Stimulated activated CD4-positive, alpha-beta T cell treated with anti-CD3 and anti-CD28 coated beads, TNF-alpha, amount 100 ng/mL, for 4 hours (primary cell): ENCODE results near the gene SH3PXD2B.
"Not testable (repeated sequence)": the region's sequence is repeated elsewhere in the genome, so short reads cannot be mapped to it uniquely, and the experiment has no call there.

Experiments used
- DNase-seq, 3 experiments: peaks; one replicate each; pipeline ENCODE4 v3.0.0-alpha.2; 2020; ENCODE audit warnings: low read depth in 3 of 3

SH3PXD2B gene

GRCh38 chr5:172339264-172340180, 114.8 kb downstream of the SH3PXD2B start:
- no peak for DNase-seq

GRCh38 chr5:172336676-172337285, 117.5 kb downstream of the SH3PXD2B start:
- no peak for DNase-seq

- DNase-seq, result no peak
Observed at GRCh38 chr5:172336264-172336663, 118.1 kb downstream of the SH3PXD2B start.

GRCh38 chr5:172335721-172336120, 118.6 kb downstream of the SH3PXD2B start:
- no peak for DNase-seq

GRCh38 chr5:172334641-172335040, 119.7 kb downstream of the SH3PXD2B start:
- no peak for DNase-seq

GRCh38 chr5:172334196-172334595, 120.1 kb downstream of the SH3PXD2B start:
- no peak for DNase-seq

- DNase-seq, result not testable (repeated sequence)
Observed at GRCh38 chr5:172326901-172327300, 127.4 kb downstream of the SH3PXD2B start.

- DNase-seq, result no peak
Observed at GRCh38 chr5:172325452-172325851, 128.9 kb downstream of the SH3PXD2B start.

- DNase-seq, result no peak
Observed at GRCh38 chr5:172322028-172322965, 132.0 kb downstream of the SH3PXD2B start.

GRCh38 chr5:172321593-172321992, 132.7 kb downstream of the SH3PXD2B start:
- no peak for DNase-seq

GRCh38 chr5:172319708-172320441, 134.4 kb downstream of the SH3PXD2B start:
- DNase-seq, result no peak

GRCh38 chr5:172315587-172316493, 138.5 kb downstream of the SH3PXD2B start:
- no peak for DNase-seq

- DNase-seq, result no peak
Observed at GRCh38 chr5:172313915-172314314, 140.4 kb downstream of the SH3PXD2B start.

- DNase-seq, result no peak
Observed at GRCh38 chr5:172312286-172312685, 142.0 kb downstream of the SH3PXD2B start.

GRCh38 chr5:172311605-172312004, 142.7 kb downstream of the SH3PXD2B start:
- no peak for DNase-seq

- no peak for DNase-seq
Observed at GRCh38 chr5:172311026-172311425, 143.3 kb downstream of the SH3PXD2B start.

GRCh38 chr5:172305380-172305779, 148.9 kb downstream of the SH3PXD2B start:
- DNase-seq, result no peak

GRCh38 chr5:172303572-172304335, 150.6 kb downstream of the SH3PXD2B start:
- no peak for DNase-seq

- DNase-seq, result no peak
Observed at GRCh38 chr5:172303162-172303561, 151.2 kb downstream of the SH3PXD2B start.
